Measurements from ENCODE around the gene GGA3.

GGA3 gene

GRCh38 chr17:75191584-75191983 lies 69.8 kb downstream of the GGA3 start:
- peak; percentile 53 for DNase-seq (ENCODE audit: low read depth)
- TF ChIP-seq, protein P1, sequence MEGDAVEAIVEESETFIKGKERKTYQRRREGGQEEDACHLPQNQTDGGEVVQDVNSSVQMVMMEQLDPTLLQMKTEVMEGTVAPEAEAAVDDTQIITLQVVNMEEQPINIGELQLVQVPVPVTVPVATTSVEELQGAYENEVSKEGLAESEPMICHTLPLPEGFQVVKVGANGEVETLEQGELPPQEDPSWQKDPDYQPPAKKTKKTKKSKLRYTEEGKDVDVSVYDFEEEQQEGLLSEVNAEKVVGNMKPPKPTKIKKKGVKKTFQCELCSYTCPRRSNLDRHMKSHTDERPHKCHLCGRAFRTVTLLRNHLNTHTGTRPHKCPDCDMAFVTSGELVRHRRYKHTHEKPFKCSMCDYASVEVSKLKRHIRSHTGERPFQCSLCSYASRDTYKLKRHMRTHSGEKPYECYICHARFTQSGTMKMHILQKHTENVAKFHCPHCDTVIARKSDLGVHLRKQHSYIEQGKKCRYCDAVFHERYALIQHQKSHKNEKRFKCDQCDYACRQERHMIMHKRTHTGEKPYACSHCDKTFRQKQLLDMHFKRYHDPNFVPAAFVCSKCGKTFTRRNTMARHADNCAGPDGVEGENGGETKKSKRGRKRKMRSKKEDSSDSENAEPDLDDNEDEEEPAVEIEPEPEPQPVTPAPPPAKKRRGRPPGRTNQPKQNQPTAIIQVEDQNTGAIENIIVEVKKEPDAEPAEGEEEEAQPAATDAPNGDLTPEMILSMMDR (IDR thresholded peaks at IDR 0.05; ENCODE audit: low read length, missing control alignments), result no peak
- no peak overlapping the region for H3K4me3 ChIP-seq (replicated peaks; ENCODE audit: low read depth, low read length)

GRCh38 chr17:75188614-75189013 lies 72.8 kb downstream of the GGA3 start:
- TF ChIP-seq, protein P1 (IDR thresholded peaks at IDR 0.05; ENCODE audit: low read length, missing control alignments), result no peak
- no peak overlapping the region for H3K4me3 ChIP-seq (replicated peaks; ENCODE audit: low read depth, low read length)
- DNase-seq (ENCODE audit: low read depth), result no peak

Data from fibroblast of pulmonary artery (primary cell).